HG02870 (cell line): Measurements from ENCODE around the gene DHFR2.

Experiments used
- ATAC-seq: cut with Tn5 transposase; IDR thresholded peaks from one replicate; pipeline ENCODE4 v1.9.1; 2021; ENCODE audit warnings: mild to moderate bottlenecking, moderate library complexity; ENCODE audit not compliant: unreplicated experiment

Gene DHFR2

GRCh38 chr3:94008253-94008652, 54.5 kb downstream of the DHFR2 start:
- no peak for ATAC-seq
